HepG2 (cell line): Measurements from ENCODE around the gene OR5AL1. TPM values are rescaled to one million over a fixed set of nuclear protein-coding genes. Genes with fewer than 3 reads are reported as not detected.
"Not testable (repeated sequence)": the region's sequence is repeated elsewhere in the genome, so short reads cannot be mapped to it uniquely, and the experiment has no call there.

Experiments used
- ATAC-seq: fragments of 200-7000 bp; cut with Tn5 transposase; 3 replicates; pipeline ENCODE4 v1.9.1; 2020; ENCODE audit warnings: mild to moderate bottlenecking, moderate library complexity
- BruUV-seq: library from RNA; stranded (reverse); fragments of 400-500 nt; replicated peaks from 2 replicates; lab custom pipeline; 2021; lab: Mats Ljungman, UMichigan
- CTCF ChIA-PET: fragments of 300-600 bp; formaldehyde crosslinking; extraction: SDS; loops from one replicate; lab custom pipeline; 2021; ENCODE audit warnings: low total read pairs, inconsistent platforms, low intra/inter-chr PET ratio; lab: Yijun Ruan, JAX
- POLR2A ChIA-PET: fragments of 350-600 bp; sonication (Branson Sonifier 250); formaldehyde crosslinking; loops from one replicate; lab custom pipeline; 2020; ENCODE audit warnings: antibody characterized with exemption, inconsistent platforms; lab: Yijun Ruan, JAX
- DNase-seq: peaks from one replicate; pipeline ENCODE4 v3.0.0-alpha.2; 2015; ENCODE audit warnings: low spot score
- FAIRE-seq: peaks from 3 replicates; lab custom pipeline; 2011; peaks lifted over from hg19 to GRCh38; lab: Jason Lieb, UNC
- H2AFZ ChIP-seq: one replicate; pipeline ENCODE4 v1.6.1; 2011; ENCODE audit warnings: low read length, inconsistent platforms
- H3K27ac ChIP-seq: fragments of 300-600 bp; 3 replicates; pipeline ENCODE4 v1.8.0; 2011; ENCODE audit warnings: mixed run types, mild to moderate bottlenecking, mixed read lengths, low read length, inconsistent platforms; ENCODE audit not compliant: insufficient read depth; ENCODE audit errors: extremely low read length
- H3K27me3 ChIP-seq, 2 experiments: fragments of 200-600 bp in 1 of 2; 2 replicates in 1 of 2; 3 replicates in 1 of 2; pipeline versions ENCODE4 v1.6.0 to v1.8.0; 2011; ENCODE audit warnings: low read length in 2 of 2, mild to moderate bottlenecking in 2 of 2, moderate library complexity in 2 of 2, inconsistent platforms in 1 of 2; ENCODE audit not compliant: insufficient read depth in 2 of 2, control insufficient read depth in 1 of 2
- H3K36me3 ChIP-seq, 2 experiments: fragments of 200-600 bp in 1 of 2; replicated peaks in 1 of 2; 2 replicates in 1 of 2; 3 replicates in 1 of 2; pipeline versions ENCODE4 v1.5.1 to v1.8.0; 2011; ENCODE audit warnings: low read length in 2 of 2, inconsistent platforms in 1 of 2; ENCODE audit not compliant: insufficient read depth in 2 of 2, control insufficient read depth in 1 of 2
- H3K4me1 ChIP-seq: 2 replicates; pipeline ENCODE4 v1.5.1; 2012; ENCODE audit warnings: low read length, inconsistent platforms; ENCODE audit not compliant: insufficient read depth
- H3K4me2 ChIP-seq: 2 replicates; pipeline ENCODE4 v1.6.0; 2011; ENCODE audit warnings: low read depth, low read length, inconsistent platforms
- H3K4me3 ChIP-seq, 3 experiments: fragments of 200-600 bp in 1 of 3; sonication (generic), shearing (Covaris generic) in 1 of 3; replicated peaks in 1 of 3; 2 replicates each; pipeline ENCODE4 v1.5.1; 2011 to 2016; ENCODE audit warnings: low read length in 3 of 3, inconsistent platforms in 2 of 3, low read depth in 2 of 3, mild to moderate bottlenecking in 2 of 3, control low read depth in 1 of 3, mixed read lengths in 1 of 3; ENCODE audit not compliant: insufficient read depth in 1 of 3
- H3K79me2 ChIP-seq: one replicate; pipeline ENCODE4 v1.6.1; 2011; ENCODE audit warnings: low read length, inconsistent platforms; ENCODE audit not compliant: insufficient read depth
- H3K9ac ChIP-seq: 2 replicates; pipeline ENCODE4 v1.6.0; 2011; ENCODE audit warnings: mild to moderate bottlenecking, low read depth, low read length, inconsistent platforms; ENCODE audit not compliant: insufficient read depth
- H3K9me3 ChIP-seq: 2 replicates; pipeline ENCODE4 v1.5.1; 2012; ENCODE audit warnings: mild to moderate bottlenecking, low read length
- H4K20me1 ChIP-seq: 2 replicates; pipeline ENCODE4 v1.6.0; 2011; ENCODE audit warnings: inconsistent platforms, mild to moderate bottlenecking, low read length, moderate library complexity; ENCODE audit not compliant: insufficient read depth
- EED ChIP-seq: sonication (generic); formaldehyde crosslinking; IDR thresholded peaks from 2 replicates; pipeline ENCODE4 v1.5.0; 2020; ENCODE audit warnings: mild to moderate bottlenecking, missing genetic modification reagents
- SRSF1 ChIP-seq: fragments of 200-400 bp; formaldehyde crosslinking; optimal IDR thresholded peaks from 2 replicates; pipeline ENCODE3; 2017; ENCODE audit warnings: mild to moderate bottlenecking, low read depth, low read length, moderate library complexity
- TOPORS ChIP-seq: sonication (generic); formaldehyde crosslinking; IDR thresholded peaks from 2 replicates; pipeline ENCODE4 v1.8.0; 2023; ENCODE audit warnings: mild to moderate bottlenecking, missing genetic modification reagents
- WGBS: methylation state at CpG from one replicate; pipeline ENCODE4 v1.1.6; 2017; ENCODE audit warnings: low lambda C conversion rate; 5-methylcytosine and 5-hydroxymethylcytosine counted together
- in situ Hi-C: cut with HindIII; loops from 2 replicates; pipeline ENCODE4 v1.10.0; 2017; ENCODE audit warnings: low pct_unique_long_range_greater_than_20kb; ENCODE audit not compliant: extremely low pct_ligation_motif_present
- intact Hi-C: fragments of 100-400 bp; cut with micrococcal nuclease; formaldehyde crosslinking; loops from one replicate; pipeline ENCODE4 v1.10.0; 2022; ENCODE audit not compliant: unreplicated experiment
- polyA plus RNA-seq, 8 experiments: library from polyadenylated mRNA; depleted of rRNA in 3 of 8; stranded (reverse) in 7 of 8; unstranded in 1 of 8; fragments of >200 nt; fragmentation: Illumina TruSeq in 4 of 8; extraction: Trizol in 4 of 8; gene quantifications; 2 replicates each; pipeline versions ENCODE4 v1.2.1 to v1.2.3, GENCODE V29; 2011 to 2016; ENCODE audit warnings: low read depth in 4 of 8, missing spikeins in 1 of 8, mixed read lengths in 1 of 8; ENCODE audit not compliant: insufficient read depth in 1 of 8
- total RNA-seq, 5 experiments: library from RNA; depleted of rRNA; stranded (reverse); fragments of >200 nt; fragmentation: Illumina TruSeq; extraction: Trizol; gene quantifications; 2 replicates each; pipeline ENCODE4 v1.2.3, GENCODE V29; 2016; ENCODE audit warnings: low read depth in 1 of 5

The OR5AL1 gene
- total and polyA plus RNA-seq, 2 of the 13 experiments (the other 11 are each of a cell fraction or from before 2014, with no cell fraction given): not detected

DNA sequence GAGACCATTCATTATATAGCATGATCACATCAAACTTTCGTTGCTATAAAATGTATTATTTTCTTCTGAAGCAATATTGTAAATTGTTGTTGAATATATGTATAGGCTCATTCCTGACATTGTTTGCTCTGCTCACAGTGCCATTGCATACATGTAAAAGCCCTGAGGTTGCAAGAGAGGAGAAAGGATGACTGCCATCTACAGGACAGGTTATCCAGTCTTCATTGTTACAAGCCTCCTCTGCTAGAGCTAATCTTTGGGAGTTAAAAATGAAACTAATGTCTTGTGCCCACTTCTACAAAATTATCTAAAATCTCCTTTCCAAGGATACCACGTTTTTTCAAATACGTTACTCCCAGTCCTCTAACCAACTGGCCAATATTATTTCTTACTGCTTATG is 16.4 kb upstream of the OR5AL1 start:
- in situ Hi-C loops: no loop called here
- Histone ChIP-seq H3K27me3 (no peaks in the 10 kb centered on the region), H4K20me1 (no peaks in the 10 kb centered on the region), H2AFZ (no peak overlapping the region), H3K9ac (no peak overlapping the region), H3K4me2 (no peak overlapping the region), H3K36me3 (no peaks in the 10 kb centered on the region), H3K4me1 (no peaks in the 10 kb centered on the region), H3K9me3 (peaks cover 17% of the 10 kb centered on the region; the same call in 1 of the 2 replicates), H3K4me3 (no peak overlapping the region)
- BruUV-seq: no TSS peak
- no peak for DNase-seq
- intact Hi-C loops: no loop called here
- 2% methylated on average over 3 of the region's 3 CpGs for WGBS
- POLR2A ChIA-PET: no interaction called here
- FAIRE-seq: no peak
- no peak for TF ChIP-seq TOPORS (CRISPR knock-in tag)
- TF ChIP-seq EED (CRISPR knock-in tag): no peak
- no peak for TF ChIP-seq SRSF1
- TF ChIP-seq, all 625 proteins: peak for 0
- ATAC-seq: no peak
- Histone ChIP-seq H3K79me2 (no peaks in the 10 kb centered on the region), H3K27ac (no peak overlapping the region)
- CTCF ChIA-PET: no interaction called here

DNA sequence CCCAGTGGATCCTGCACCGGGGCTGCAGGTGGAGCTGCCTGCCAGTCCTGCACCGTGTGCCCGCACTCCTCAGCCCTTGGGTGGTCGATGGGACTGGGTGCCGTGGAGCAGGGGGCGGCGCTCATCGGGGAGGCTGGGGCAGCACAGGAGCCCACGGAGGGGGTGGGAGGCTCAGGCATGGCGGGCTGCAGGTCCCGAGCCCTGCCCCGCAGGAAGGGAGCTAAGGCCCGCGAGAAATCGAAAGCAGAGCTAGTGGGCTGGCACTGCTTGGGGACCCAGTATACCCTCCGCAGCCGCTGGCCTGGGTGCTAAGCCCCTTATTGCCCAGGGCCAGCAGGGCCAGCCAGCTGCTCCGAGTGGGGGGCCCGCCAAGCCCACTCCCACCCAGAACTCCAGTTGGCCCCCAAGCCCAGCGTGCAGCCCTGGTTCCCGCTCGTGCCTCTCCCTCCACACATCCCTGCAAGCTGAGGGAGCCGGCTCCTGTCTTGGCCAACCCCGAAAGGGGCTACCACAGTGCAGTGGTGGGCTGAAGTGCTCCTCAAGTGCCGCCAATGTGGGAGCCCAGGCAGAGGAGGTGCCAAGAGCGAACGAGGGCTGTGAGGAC is 10.5 kb upstream of the OR5AL1 start:
- H4K20me1 ChIP-seq, H3K9ac ChIP-seq, H3K27ac ChIP-seq, BruUV-seq, H3K27me3 ChIP-seq, H3K4me2 ChIP-seq, POLR2A ChIA-PET, in situ Hi-C loops, H2AFZ ChIP-seq, ATAC-seq, DNase-seq, CTCF ChIA-PET, H3K4me3 ChIP-seq, H3K4me1 ChIP-seq, H3K79me2 ChIP-seq, H3K36me3 ChIP-seq, FAIRE-seq, intact Hi-C loops: not testable (repeated sequence)
- H3K9me3 ChIP-seq: peaks cover 35% of the 10 kb centered on the region
- WGBS: 60% methylated on average over 7 of the region's 27 CpGs
